Fibroblast of mammary gland (primary cell): ENCODE results near the gene C3orf18.

ENCODE experiments used
- DNase-seq: peaks from one replicate; pipeline ENCODE4 v3.0.0-alpha.2; 2010; ENCODE audit warnings: low read depth
- H3K4me3 ChIP-seq: 2 replicates; pipeline ENCODE4 v1.5.1; 2011; ENCODE audit warnings: low read depth, mild to moderate bottlenecking, low read length, moderate library complexity; ENCODE audit not compliant: control insufficient read depth
- TF ChIP-seq, protein P1 (sequence below): conservative IDR thresholded peaks from 2 replicates; pipeline ENCODE4 v1.5.1; 2011; ENCODE audit warnings: low read depth, low read length, inconsistent platforms; ENCODE audit not compliant: control insufficient read depth, insufficient read depth

The C3orf18 gene

DNA sequence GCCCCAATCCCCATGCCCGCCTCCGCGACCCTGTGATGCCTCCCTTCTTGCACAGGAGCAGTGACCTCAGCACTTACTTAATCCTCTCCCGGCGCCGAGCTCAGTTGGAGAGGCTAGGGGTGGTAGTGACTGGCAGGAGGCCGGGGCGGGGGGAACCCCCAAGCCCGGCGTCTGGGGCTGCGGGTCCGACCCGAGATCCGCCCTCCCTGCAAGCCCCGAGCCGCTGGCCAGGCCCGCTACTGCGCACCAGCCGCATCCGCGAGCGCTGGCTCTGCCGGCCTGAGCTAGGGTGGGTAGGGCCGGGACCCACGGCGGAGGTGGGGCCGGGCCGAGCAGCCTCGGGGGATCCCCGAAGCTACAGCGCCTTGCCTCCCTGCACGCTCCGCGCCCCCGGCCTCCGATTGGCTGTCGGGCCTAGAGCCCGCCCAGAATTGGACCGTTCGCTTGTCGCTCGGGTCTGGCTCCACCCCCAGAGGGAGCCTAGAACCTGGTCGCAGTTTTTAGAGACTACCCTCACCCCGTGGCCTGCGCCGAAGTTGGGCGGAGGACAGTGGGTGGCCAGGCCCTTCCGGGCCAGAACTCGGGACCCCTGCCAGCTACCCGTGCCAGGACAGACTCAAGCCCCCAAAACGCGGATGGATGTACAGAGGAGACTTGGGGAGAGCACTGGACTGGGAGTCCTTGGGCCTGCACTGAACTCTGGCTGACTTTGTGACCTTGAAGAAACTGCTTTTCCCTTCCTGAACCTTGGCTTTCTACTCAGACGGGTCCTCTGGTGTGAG, at the start of gene C3orf18:
Gene C3orf18 (minus strand): TSS at position 362 of the 782 bp plus-strand sequence. CDS start 2,048 bp downstream, outside the sequence.
- TF ChIP-seq, protein P1, sequence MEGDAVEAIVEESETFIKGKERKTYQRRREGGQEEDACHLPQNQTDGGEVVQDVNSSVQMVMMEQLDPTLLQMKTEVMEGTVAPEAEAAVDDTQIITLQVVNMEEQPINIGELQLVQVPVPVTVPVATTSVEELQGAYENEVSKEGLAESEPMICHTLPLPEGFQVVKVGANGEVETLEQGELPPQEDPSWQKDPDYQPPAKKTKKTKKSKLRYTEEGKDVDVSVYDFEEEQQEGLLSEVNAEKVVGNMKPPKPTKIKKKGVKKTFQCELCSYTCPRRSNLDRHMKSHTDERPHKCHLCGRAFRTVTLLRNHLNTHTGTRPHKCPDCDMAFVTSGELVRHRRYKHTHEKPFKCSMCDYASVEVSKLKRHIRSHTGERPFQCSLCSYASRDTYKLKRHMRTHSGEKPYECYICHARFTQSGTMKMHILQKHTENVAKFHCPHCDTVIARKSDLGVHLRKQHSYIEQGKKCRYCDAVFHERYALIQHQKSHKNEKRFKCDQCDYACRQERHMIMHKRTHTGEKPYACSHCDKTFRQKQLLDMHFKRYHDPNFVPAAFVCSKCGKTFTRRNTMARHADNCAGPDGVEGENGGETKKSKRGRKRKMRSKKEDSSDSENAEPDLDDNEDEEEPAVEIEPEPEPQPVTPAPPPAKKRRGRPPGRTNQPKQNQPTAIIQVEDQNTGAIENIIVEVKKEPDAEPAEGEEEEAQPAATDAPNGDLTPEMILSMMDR = no peak
- DNase-seq = peak; percentile 87
- H3K4me3 ChIP-seq = peak within 1 kb of the TSS; percentile 99

DNA sequence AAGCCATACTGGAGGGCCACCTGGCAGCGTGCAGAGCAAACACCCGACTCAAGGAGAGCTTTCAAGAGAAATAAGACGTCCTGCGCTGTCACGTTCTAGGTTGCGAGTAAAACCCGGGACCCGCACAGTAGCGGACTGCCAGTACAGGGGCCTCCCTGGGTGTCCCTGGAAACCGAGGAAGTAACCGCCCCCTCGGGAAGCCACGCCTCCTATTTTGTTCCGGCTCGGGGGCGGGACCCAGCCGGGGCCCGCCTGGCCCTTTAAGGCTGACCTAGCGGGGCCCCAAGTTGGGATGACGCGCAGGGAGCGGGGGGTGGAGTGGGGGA, 49.2 kb upstream of the C3orf18 start:
- H3K4me3 ChIP-seq = peak overlapping the region; percentile 75
- peak; percentile 82 for DNase-seq
- TF ChIP-seq, protein P1 = no peak

DNA sequence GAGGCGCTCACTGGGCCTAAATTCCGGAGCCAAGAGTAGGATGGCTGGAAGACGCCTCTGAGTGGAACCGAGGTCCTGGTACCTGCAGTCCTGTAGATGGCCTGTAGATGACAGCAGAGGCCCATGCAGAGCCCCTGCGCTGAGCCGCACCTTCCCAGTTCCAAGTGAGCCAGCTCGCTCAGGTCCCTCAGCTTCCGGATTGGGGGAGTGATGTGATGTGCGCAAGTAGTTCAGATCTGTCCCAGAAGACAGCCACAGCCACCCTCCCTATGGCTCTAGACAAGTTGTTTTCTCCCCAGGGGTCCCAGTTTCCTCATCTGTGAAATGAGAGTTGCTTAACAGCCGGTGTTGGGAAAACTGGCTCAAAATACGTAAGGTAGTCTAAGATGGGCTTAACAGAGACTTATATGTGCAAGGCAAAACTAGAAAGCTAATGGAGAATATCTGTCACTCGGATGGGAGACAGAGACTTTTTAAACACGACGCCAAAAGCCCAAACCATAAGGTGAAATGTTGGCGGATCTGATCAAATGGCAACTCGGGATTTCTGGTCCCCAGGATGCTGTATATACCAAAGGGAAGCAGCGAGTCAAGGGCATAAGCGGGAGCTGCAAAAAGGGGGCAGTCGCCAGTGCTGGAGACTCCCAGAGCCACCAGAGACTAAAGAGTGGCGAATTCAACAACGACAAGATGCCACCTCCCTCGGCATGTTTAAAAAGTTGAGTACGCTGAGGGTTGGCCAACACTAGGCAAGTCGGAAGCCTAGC, 48.6 kb upstream of the C3orf18 start:
- TF ChIP-seq, protein P1 = peak; percentile 100
- peak overlapping the region; percentile 75 for H3K4me3 ChIP-seq
- peak; percentile 78 for DNase-seq

DNA sequence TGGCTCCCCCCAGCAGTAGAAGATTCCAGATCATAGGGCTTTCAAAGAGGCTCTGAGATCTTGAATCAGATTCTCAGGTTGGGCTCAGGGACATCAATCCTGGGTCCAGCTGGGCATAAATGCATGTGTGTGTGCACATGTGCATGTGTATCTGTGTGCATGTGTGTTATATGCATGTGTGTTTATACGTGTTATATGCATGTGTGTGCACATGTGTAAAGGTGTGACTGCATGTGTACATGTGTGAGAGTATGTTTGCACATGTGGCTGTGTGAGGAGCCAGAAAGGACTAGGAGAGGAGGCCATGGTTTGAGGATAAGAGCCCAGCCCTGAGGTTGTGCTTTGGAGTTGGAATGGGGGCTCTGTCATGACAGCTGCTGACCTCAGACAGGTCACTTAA, 47.6 kb upstream of the C3orf18 start:
- no peak for DNase-seq
- TF ChIP-seq, protein P1 = no peak
- H3K4me3 ChIP-seq = no peak overlapping the region

DNA sequence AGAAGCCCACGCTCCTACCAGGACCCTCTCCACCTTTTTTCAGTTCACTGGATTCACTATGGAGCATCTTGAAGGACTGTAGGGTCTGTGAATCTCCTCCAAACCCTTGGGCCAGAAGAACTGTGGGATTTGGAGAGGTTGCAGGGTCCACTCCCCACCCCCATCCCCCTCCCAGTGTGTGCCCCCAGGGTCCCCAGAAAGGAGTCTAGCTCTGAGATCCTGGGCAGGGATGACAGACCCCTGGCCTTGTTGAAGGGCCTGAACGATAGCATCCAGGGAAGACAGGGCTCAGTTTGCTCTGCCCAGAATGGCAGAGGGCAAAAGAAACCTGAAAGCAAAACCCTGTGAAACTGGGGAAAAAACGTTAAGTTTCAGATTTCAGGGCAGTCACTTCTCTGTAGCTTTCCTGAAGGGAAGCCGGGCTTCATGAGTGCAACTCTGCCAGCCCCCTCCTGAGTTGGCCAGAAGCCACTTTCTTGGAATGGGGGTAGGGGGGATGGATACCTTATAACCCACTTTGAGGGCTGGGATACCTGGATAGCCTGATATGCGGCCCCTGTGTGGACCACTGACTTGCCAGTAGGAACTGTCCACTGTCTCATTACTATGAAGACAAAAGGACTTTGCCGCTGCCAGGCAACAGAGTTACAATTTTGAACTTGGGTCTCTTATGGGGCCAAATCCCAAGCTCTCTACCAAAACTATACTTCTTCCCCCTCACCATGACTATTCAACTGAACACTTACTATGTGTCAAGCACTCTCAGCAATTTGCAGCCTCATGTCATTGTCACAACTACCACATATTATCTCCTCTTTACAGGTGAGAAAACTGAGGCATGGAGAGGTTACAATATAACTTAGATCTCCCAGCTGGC, 45.7 kb upstream of the C3orf18 start:
- no peak for DNase-seq
- TF ChIP-seq, protein P1 = no peak
- H3K4me3 ChIP-seq = no peak overlapping the region

DNA sequence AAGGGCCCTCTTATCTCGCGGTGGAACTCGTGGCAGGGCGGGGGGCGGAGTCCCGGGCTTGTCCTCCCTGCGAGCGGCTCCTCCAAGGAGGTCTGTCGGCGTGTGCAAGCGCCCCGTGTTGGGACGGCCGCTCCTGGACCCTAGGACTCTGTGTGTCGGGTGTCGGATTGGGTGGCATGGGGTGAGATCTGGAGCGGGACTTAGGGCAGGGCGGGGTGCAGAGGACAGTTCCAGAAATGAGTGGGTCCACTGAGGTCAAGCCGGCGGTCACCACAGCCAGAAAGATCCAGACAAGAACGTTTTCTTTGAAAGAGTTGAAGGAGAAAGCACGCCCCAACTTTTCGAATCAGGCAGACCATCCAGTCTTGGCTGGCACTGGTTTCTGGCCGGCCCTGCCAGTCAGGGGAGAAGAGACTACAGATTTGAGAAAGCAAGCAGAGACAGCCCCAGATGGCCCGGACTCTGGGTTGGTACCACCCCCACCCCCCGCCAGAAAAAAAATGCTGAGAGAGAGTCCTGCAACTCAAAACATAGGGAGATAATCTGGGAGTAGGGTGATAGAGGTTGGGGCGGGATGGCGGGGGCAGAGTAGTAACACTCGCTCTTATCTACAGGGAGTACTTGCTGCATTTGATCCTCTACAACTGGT, 44.8 kb upstream of the C3orf18 start:
- TF ChIP-seq, protein P1 = no peak
- peak overlapping the region; percentile 50 for H3K4me3 ChIP-seq
- no peak for DNase-seq
